ENCODE data around the gene ETFA.

DNA sequence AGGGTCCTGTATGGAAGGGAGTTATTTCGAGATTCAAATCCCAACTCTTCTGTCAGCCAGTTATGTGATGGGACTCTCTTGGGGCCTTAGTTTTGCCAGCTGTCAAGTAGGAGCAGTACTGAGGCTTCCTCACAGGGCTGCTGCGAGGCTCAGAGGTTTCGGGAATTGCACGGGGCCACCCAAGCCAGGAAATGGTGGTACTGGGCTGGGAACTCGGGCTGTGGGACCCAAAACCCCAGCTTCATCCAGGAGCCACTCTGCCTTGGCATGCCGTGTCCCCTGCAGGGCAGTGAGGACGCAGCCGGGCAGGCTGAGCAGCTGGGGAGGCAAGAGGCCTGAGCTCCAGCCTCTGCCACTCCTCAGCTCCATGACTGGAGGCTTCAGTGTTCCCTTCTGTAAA is 118.6 kb downstream of the ETFA start:
- TF ChIP-seq ISL1 (CRISPR knock-in tag; IDR thresholded peaks at IDR 0.05) (no peak), ZNF565 (CRISPR knock-in tag; conservative IDR thresholded peaks at IDR 0.05; ENCODE audit: low read depth) (no peak), RARB (CRISPR knock-in tag; IDR thresholded peaks at IDR 0.05) (no peak), ESRRG (CRISPR knock-in tag; IDR thresholded peaks at IDR 0.05) (no peak), ZNF8 (CRISPR knock-in tag; IDR thresholded peaks at IDR 0.05) (no peak), OSR1 (CRISPR knock-in tag; IDR thresholded peaks at IDR 0.05) (no peak), TOX (CRISPR knock-in tag; IDR thresholded peaks at IDR 0.05; ENCODE audit: borderline replicate concordance) (no peak), GLIS3 (CRISPR knock-in tag; IDR thresholded peaks at IDR 0.05) (no peak), BACH2 (CRISPR knock-in tag; IDR thresholded peaks at IDR 0.05; ENCODE audit: borderline replicate concordance) (no peak)
- TF ChIP-seq, protein P1, sequence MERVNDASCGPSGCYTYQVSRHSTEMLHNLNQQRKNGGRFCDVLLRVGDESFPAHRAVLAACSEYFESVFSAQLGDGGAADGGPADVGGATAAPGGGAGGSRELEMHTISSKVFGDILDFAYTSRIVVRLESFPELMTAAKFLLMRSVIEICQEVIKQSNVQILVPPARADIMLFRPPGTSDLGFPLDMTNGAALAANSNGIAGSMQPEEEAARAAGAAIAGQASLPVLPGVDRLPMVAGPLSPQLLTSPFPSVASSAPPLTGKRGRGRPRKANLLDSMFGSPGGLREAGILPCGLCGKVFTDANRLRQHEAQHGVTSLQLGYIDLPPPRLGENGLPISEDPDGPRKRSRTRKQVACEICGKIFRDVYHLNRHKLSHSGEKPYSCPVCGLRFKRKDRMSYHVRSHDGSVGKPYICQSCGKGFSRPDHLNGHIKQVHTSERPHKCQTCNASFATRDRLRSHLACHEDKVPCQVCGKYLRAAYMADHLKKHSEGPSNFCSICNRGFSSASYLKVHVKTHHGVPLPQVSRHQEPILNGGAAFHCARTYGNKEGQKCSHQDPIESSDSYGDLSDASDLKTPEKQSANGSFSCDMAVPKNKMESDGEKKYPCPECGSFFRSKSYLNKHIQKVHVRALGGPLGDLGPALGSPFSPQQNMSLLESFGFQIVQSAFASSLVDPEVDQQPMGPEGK (CRISPR knock-in tag; IDR thresholded peaks at IDR 0.05; ENCODE audit: borderline replicate concordance), result no peak
- TF ChIP-seq, protein P2, sequence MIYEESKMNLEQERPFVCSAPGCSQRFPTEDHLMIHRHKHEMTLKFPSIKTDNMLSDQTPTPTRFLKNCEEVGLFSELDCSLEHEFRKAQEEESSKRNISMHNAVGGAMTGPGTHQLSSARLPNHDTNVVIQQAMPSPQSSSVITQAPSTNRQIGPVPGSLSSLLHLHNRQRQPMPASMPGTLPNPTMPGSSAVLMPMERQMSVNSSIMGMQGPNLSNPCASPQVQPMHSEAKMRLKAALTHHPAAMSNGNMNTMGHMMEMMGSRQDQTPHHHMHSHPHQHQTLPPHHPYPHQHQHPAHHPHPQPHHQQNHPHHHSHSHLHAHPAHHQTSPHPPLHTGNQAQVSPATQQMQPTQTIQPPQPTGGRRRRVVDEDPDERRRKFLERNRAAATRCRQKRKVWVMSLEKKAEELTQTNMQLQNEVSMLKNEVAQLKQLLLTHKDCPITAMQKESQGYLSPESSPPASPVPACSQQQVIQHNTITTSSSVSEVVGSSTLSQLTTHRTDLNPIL (CRISPR knock-in tag; IDR thresholded peaks at IDR 0.05; ENCODE audit: low read depth), result no peak
